Nephron (organoid): ENCODE measurements around the gene TEKT2.
A peak's percentile ranks its signal among the peaks of the same experiment; 100 is the strongest.

Experiments used
- H3K27ac Mint-ChIP-seq, 3 experiments: 2 replicates each; pipeline ENCODE4 v1.8.0; 2020; ENCODE audit warnings: mixed read lengths in 3 of 3, mild to moderate bottlenecking in 2 of 3, moderate library complexity in 1 of 3
- H3K27me3 Mint-ChIP-seq: 2 replicates; pipeline ENCODE4 v1.8.0; 2021; ENCODE audit warnings: low read depth, mild to moderate bottlenecking, moderate library complexity, mixed read lengths
- H3K36me3 Mint-ChIP-seq: 2 replicates; pipeline ENCODE4 v1.8.0; 2020; ENCODE audit warnings: low read depth, mixed read lengths
- H3K4me1 Mint-ChIP-seq: 2 replicates; pipeline ENCODE4 v1.8.0; 2020; ENCODE audit warnings: mixed read lengths
- H3K4me3 Mint-ChIP-seq, 3 experiments: 2 replicates each; pipeline ENCODE4 v1.8.0; 2020; ENCODE audit warnings: mild to moderate bottlenecking in 3 of 3, mixed read lengths in 3 of 3, moderate library complexity in 2 of 3
- H3K9me3 Mint-ChIP-seq: 2 replicates; pipeline ENCODE4 v1.8.0; 2020; ENCODE audit warnings: mixed read lengths
- CTCF ChIP-seq, 3 experiments: fragments of 200-600 bp; sonication (generic); IDR thresholded peaks; one replicate each; pipeline ENCODE4 v1.5.0; 2021; ENCODE audit warnings: antibody characterized with exemption in 3 of 3; ENCODE audit not compliant: unreplicated experiment in 3 of 3

The TEKT2 gene

GRCh38 chr1:36100376-36100775 is 16.5 kb downstream of the TEKT2 start:
- Mint-ChIP-seq H3K4me1 (peaks cover 5% of the 10 kb centered on the region), H3K27me3 (no peaks in the 10 kb centered on the region), H3K9me3 (no peaks in the 10 kb centered on the region), H3K4me3 (no peak overlapping the region), H3K36me3 (no peaks in the 10 kb centered on the region), H3K27ac (peak overlapping the region in 1 of 3 experiments; percentile 33)
- no peak for TF ChIP-seq CTCF (IDR thresholded peaks at IDR 0.05; ENCODE audit: unreplicated experiment in 3 of 3)

DNA sequence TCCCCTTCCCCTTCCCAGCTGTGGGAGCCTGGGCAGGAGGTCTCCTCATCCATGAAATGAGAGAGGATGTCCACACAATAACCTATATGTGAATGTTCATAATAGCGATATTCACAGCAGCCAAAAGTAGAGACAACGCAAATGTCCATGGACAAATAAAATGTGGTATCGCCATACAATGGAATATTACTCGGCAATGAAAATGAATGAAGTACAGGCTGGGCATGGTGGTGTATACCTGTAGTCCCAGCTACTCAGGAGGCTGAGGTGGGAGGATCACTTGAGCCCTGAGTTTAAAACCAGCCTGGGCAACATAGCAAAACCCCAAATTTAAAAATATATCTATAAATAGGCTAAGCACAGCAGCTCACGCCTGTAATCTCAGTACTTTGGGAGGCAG is 17.7 kb downstream of the TEKT2 start:
- H3K36me3 Mint-ChIP-seq = no peaks in the 10 kb centered on the region
- H3K9me3 Mint-ChIP-seq = no peaks in the 10 kb centered on the region
- H3K27me3 Mint-ChIP-seq = no peaks in the 10 kb centered on the region
- TF ChIP-seq CTCF (IDR thresholded peaks at IDR 0.05; ENCODE audit: unreplicated experiment in 3 of 3) = no peak
- H3K27ac Mint-ChIP-seq = peak overlapping the region in 1 of 3 experiments; percentile 29
- peaks cover 1% of the 10 kb centered on the region for H3K4me1 Mint-ChIP-seq
- H3K4me3 Mint-ChIP-seq = no peak overlapping the region

DNA sequence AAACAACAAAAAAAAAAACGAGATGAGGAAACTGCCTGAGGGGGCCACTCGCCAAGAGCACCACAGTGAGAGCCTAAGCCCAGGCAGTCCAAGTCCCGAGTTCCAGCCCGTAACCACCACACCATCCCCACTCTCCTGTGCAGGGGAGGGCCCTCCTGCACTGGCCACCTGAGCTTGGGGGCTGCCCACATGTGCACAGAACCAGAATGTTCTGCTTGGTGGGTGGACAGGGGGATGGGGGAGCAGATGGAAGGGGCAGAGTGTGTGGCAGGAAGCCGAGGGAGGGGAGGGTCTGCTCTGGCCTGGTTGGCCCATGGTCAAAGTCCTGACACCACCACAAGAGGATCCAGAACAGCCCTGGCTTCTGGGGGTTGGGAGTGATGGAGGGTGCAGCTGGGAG is 22.4 kb downstream of the TEKT2 start:
- H3K4me3 Mint-ChIP-seq = no peak overlapping the region

DNA sequence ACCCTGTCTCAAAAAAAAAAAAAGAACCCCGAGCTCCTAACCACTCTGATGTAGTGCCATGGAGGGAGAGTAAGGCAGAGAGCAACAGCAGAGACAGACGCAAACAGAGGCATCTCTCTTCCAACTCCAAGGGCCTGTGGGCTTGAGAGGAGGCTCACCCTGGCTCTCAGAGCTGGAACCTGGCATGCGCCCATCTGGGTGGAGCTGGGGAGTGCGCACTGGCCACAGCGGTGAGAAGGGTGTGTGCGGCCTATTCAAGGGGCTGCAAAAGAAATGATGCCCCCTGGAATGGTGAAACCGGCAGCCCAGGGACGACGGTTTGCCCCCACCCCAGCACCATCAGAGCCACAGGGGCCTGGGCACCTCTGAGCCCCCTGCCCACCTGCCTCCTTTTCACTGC is 23.5 kb downstream of the TEKT2 start:
- Mint-ChIP-seq H3K27me3 (peaks cover 4% of the 10 kb centered on the region), H3K4me3 (no peak overlapping the region), H3K4me1 (peaks cover 14% of the 10 kb centered on the region), H3K27ac (no peak overlapping the region), H3K9me3 (no peaks in the 10 kb centered on the region), H3K36me3 (no peaks in the 10 kb centered on the region)
- TF ChIP-seq CTCF (IDR thresholded peaks at IDR 0.05; ENCODE audit: unreplicated experiment in 3 of 3) = no peak

More for the DNA sequence above, 22.4 kb downstream of the TEKT2 start:
- TF ChIP-seq CTCF (IDR thresholded peaks at IDR 0.05; ENCODE audit: unreplicated experiment in 3 of 3) = no peak
- Mint-ChIP-seq H3K9me3 (no peaks in the 10 kb centered on the region), H3K27ac (no peak overlapping the region), H3K27me3 (peaks cover 4% of the 10 kb centered on the region), H3K36me3 (no peaks in the 10 kb centered on the region), H3K4me1 (peaks cover 14% of the 10 kb centered on the region)

DNA sequence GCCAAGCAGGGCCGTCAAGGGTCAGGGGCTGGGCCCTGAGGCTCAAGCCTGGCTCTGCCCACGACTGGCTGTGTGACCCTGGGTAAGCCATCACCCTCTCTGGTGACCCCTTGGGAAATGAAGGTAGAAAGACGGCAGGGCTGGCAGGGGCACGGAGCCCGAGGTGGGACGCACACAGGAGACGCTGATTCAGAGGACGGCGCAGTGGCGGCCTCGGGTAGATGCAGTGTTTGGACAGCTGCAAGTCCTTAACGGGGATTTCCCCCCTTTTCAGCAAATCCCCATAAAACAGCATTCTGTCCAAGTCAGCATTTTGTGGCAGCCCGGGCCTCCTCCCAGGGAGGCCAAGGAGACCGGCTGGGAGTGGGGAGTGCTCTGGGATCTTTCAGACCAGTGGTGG is 24.4 kb downstream of the TEKT2 start:
- no peaks in the 10 kb centered on the region for H3K9me3 Mint-ChIP-seq
- no peaks in the 10 kb centered on the region for H3K36me3 Mint-ChIP-seq
- H3K4me1 Mint-ChIP-seq = peaks cover 14% of the 10 kb centered on the region
- peak overlapping the region in 1 of 3 experiments; percentile 17 for H3K27ac Mint-ChIP-seq
- TF ChIP-seq CTCF (IDR thresholded peaks at IDR 0.05; ENCODE audit: unreplicated experiment in 3 of 3) = no peak
- no peak overlapping the region for H3K4me3 Mint-ChIP-seq
- peaks cover 4% of the 10 kb centered on the region for H3K27me3 Mint-ChIP-seq

- peak overlapping the region in 1 of 3 experiments; percentile 19 for H3K27ac Mint-ChIP-seq
- H3K9me3 Mint-ChIP-seq = no peaks in the 10 kb centered on the region
- H3K4me3 Mint-ChIP-seq = no peak overlapping the region
- peaks cover 4% of the 10 kb centered on the region for H3K27me3 Mint-ChIP-seq
- peaks cover 14% of the 10 kb centered on the region for H3K4me1 Mint-ChIP-seq
- H3K36me3 Mint-ChIP-seq = no peaks in the 10 kb centered on the region
- no peak for TF ChIP-seq CTCF (IDR thresholded peaks at IDR 0.05; ENCODE audit: unreplicated experiment in 3 of 3)
Observed at GRCh38 chr1:36109041-36109679, 25.3 kb downstream of the TEKT2 start.
